Stimulated activated CD4-positive, alpha-beta T cell treated with anti-CD3 and anti-CD28 coated beads, TNF-alpha, amount 100 ng/mL, for 48 hours (primary cell): ENCODE data around the gene ISLR2.

Source experiments
- DNase-seq, 3 donors: peaks; one replicate each; pipeline ENCODE4 v3.0.0-alpha.2; 2020; ENCODE audit warnings: low read depth in 3 of 3

ISLR2 gene

GRCh38 chr15:74128785-74129585 is 1.4 kb upstream of the ISLR2 start:
- DNase-seq: no peak

- no peak for DNase-seq
Measured at GRCh38 chr15:74129586-74130154, 716 bp upstream of the ISLR2 start.

- DNase-seq: no peak
Measured at GRCh38 chr15:74130849-74131627, 652 bp downstream of the ISLR2 start.

GRCh38 chr15:74131628-74132413 is 1.4 kb downstream of the ISLR2 start:
- no peak for DNase-seq

- no peak for DNase-seq
Measured at GRCh38 chr15:74132681-74133651, 2.6 kb downstream of the ISLR2 start.

- no peak for DNase-seq
Measured at GRCh38 chr15:74133694-74134386, 3.5 kb downstream of the ISLR2 start.

- DNase-seq: no peak
Measured at GRCh38 chr15:74134387-74135027, 4.1 kb downstream of the ISLR2 start.

- DNase-seq: no peak
Measured at GRCh38 chr15:74135041-74135565, 4.7 kb downstream of the ISLR2 start.

GRCh38 chr15:74136540-74136813 is 6.1 kb downstream of the ISLR2 start:
- DNase-seq: no peak

GRCh38 chr15:74136814-74137536 is 6.6 kb downstream of the ISLR2 start:
- DNase-seq: no peak

GRCh38 chr15:74137537-74137894 is 7.1 kb downstream of the ISLR2 start:
- DNase-seq: no peak

GRCh38 chr15:74138642-74139041 is 8.3 kb downstream of the ISLR2 start:
- DNase-seq: no peak

- no peak for DNase-seq
Measured at GRCh38 chr15:74141591-74141990, 11.2 kb downstream of the ISLR2 start.

- DNase-seq: no peak
Measured at GRCh38 chr15:74144153-74144775, 13.9 kb downstream of the ISLR2 start.

- no peak for DNase-seq
Measured at GRCh38 chr15:74146277-74146800, 16.0 kb downstream of the ISLR2 start.

- no peak for DNase-seq
Measured at GRCh38 chr15:74147051-74147450, 16.7 kb downstream of the ISLR2 start.

GRCh38 chr15:74155766-74156417 is 25.5 kb downstream of the ISLR2 start:
- DNase-seq: no peak
